Stimulated activated naive CD4-positive, alpha-beta T cell treated with Interleukin-2 at 50 U/mL for 16 hours (primary cell): ENCODE data around the gene PATE4.
"Not testable (repeated sequence)": the region's sequence is repeated elsewhere in the genome, so short reads cannot be mapped to it uniquely, and the experiment has no call there.

Experiments used
- DNase-seq: peaks from one replicate; lab custom pipeline; 2025; lab: John Stamatoyannopoulos, UW

PATE4 gene

DNA sequence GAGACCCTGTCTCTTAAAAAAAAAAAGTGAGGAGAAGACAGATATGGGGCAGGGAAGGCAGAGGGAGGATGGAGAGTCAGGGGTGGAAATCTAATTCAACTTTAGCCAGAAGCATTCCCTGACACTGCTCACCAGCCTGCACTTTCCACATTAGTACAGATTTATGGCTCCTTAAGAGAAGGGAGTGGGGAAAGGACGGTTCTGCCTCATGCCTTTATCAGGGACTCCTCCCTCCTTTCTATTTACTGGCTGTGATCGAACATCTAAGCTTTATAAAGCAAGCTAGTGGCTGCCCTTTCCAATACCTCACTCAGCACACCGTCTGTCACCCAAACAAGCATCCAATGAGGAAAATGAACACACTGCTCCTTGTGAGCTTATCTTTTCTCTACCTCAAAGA, at the start of gene PATE4:
Gene PATE4, plus strand, starts transcription at position 301 of the 400 bp plus-strand sequence. Its CDS starts 44 bp downstream, at position 345.
- DNase-seq = no peak

GRCh38 chr11:125784678-125785077, 48.4 kb upstream of the PATE4 start:
- DNase-seq = no peak

DNA sequence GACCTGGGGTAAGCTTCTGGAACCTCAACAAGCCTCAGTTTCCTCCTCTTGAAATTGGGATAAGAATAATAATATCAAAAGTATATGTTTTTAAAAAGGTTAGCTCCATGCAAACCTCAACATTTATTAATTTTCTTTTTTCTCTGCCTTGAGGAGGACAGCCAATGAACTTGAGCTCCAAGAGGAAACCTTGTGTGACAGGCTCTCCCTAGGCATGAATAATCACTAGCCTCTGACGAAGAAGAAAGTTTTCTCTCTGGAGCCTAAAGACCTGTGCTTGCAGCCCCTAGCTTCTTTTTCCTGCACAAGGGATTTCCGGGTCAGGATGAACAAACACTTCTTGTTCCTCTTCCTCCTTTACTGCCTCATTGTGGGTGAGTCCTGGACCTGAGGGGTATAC, 45.3 kb upstream of the PATE4 start, which contains the start of gene PATE3:
Gene PATE3, plus strand, starts transcription at position 301 of the 400 bp plus-strand sequence. Its CDS starts 25 bp downstream, at position 326.
- no peak for DNase-seq

GRCh38 chr11:125790825-125791224, 42.3 kb upstream of the PATE4 start:
- DNase-seq = no peak

GRCh38 chr11:125797641-125798040, 35.5 kb upstream of the PATE4 start:
- no peak for DNase-seq

DNA sequence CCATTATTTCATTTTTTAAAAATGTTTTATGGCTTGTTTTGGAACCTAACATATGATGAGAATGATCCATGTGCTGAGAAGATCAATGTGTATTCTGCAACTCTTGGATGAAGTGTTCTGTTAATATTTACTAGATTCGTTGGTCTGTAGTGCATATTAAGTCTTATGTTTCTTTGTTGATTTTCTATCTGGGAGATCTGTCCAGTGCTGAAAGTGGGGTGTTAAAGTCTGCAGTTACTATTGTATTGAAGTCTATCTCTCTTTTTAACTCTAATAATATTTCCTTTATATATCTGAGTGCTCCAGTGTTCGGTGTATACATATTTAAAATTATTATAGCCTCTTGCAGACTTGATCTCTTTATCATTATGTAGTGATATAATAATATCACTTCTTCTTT, 33.3 kb upstream of the PATE4 start:
- DNase-seq = no peak

DNA sequence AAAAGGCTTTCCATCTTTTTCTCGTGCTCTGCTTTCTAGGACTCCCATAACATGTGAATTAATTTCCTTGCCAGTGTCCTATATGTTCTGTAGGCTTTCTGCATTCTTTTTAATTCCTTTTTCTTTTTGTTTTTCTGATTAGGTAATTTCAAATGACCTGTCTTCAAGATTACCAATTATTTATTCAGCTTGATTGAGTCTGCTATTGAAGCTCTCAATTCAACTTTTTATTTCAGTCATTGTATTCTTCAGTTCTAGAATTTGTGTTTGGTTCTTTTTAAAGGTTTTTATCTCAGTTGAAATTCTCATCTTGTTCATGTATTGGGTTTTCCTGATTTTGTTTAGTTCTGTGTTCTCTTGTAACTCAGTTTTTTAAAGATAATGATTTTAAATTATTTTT, 30.7 kb upstream of the PATE4 start:
- DNase-seq = no peak

DNA sequence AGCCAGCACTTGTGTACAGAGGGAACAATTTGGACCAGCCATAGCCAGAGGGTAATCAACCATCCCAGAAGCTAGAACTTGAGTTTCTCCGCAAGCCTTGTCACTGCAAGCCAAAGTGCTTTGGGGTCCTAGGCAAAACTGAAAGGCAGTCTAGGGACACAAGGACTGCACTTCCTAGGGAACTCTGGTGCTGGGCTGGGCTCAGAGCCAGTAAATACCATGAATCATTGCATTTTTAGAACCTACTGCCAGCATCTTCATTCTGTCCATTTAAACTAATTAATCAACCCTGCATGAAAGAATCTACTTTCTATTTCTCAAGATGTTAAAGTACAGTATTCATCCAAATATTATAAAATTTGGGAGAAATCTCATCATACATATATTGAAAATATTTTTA, 25.2 kb upstream of the PATE4 start:
- DNase-seq = no peak

DNA sequence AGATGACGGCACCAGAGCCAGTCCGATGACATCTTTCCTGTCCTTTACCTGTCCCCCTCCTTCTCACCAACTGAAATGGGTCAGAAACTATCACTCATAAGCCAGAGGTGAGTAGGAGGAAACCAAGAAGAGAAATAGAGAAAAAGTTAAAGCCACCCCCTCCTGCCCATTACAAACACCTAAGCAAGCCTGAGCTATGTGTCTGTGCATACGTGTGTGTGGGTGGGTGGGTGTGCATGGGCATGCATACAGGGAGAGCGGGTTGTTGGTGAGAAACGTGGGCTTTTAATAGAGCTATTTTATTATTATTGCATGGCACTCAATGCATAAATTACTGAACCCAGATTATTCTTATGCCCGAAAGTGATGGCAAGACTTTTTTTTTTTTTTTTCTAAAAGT, 2.6 kb downstream of the PATE4 start:
- DNase-seq = no peak

DNA sequence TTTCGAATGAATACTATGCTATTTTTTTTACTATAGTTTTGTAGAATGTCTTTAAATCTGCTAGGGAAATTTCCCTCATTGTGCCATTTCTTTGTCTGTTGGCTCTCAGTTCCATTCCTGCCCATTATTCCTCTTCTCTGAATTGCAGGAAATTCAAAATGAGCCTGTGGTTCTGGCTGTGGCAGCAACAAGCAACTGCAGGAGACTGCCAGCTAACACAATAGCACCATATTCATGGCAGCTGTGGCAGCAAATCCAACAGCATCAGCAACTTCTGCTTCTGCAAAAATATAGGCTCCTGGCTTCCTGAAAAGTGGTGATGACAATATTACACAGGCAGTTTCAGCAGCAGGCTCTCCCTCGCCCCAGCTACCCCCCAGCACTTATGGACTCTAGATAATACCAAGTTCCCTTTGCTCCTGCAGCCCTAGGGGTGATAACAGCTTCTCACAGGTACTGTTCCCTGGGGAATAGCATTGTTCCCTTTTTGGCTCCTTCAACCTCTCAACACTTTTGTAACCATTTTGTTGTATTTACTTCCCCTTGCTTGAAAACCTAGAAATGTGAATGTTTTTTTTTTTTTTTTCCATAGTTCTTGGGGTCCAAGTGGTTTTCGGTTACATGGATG, 9.3 kb downstream of the PATE4 start:
- no peak for DNase-seq

GRCh38 chr11:125846188-125846587, 13.1 kb downstream of the PATE4 start:
- DNase-seq = no peak

GRCh38 chr11:125857670-125858069, 24.6 kb downstream of the PATE4 start:
- DNase-seq = not testable (repeated sequence)

DNA sequence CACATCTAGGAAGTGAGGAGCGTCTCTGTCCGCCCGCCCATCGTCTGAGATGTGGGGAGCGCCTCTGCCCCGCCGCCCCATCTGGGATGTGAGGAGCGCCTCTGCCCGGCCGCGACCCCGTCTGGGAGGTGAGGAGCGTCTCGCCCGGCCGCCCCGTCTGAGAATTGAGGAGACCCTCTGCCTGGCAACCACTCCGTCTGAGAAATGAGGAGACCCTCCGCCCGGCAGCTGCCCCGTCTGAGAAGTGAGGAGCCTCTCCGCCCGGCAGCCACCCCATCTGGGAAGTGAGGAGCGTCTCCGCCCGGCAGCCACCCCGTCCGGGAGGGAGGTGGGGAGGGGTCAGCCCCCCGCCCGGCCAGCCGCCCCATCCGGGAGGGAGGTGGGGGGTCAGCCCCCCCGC, 29.7 kb downstream of the PATE4 start:
- not testable (repeated sequence) for DNase-seq

- DNase-seq = not testable (repeated sequence)
Observed at GRCh38 chr11:125865354-125865753, 32.2 kb downstream of the PATE4 start.

DNA sequence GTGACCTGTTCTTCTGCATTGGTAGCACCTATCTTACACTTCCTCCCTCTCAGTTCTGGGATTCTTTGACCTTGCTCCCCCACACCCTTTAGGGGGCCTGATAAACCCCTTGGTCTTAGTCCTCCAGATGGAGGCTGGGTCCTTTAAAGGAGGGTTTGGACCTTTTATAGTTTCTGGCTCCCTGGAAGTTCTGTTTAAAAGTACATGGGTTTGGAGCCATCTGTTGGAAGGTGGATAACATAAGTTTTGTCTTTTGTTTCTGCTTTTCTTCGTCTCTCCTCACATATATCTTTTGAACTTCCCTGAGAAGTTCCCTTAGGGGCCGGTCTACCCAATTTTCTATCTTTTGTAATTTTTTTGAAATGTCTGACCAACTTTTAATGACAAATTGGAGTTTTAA, 36.4 kb downstream of the PATE4 start:
- no peak for DNase-seq

GRCh38 chr11:125871391-125872137, 38.4 kb downstream of the PATE4 start:
- no peak for DNase-seq

GRCh38 chr11:125872138-125872491, 39.0 kb downstream of the PATE4 start:
- DNase-seq = no peak

GRCh38 chr11:125873881-125874555, 40.9 kb downstream of the PATE4 start:
- no peak for DNase-seq

DNA sequence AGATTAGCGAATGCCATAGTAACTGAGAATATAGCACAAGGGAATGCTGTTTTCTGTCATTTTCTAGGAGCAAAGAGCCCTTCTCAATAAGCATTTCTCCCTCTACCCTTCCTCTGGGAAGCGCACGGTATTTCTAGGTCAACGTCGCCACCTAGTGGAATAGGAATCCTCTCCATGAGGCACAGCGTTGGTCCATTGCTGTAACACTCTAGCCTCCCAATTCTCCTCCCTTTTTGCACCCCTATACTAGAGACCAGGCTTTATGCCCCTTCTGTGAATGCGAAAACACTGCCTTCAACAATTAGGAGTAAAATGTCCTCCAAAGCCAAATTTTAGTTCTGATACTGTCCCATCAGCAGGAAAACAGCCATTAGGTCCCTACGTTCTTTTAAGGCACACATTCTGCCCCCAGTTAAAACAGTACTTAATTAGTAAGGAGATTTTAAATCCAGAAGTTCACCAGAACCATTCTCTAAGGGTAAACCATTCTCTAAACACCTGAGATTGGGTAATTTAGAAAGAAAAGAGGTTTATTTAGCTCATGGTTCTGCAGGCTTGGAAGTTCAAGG, 41.5 kb downstream of the PATE4 start:
- DNase-seq = peak; percentile 26

DNA sequence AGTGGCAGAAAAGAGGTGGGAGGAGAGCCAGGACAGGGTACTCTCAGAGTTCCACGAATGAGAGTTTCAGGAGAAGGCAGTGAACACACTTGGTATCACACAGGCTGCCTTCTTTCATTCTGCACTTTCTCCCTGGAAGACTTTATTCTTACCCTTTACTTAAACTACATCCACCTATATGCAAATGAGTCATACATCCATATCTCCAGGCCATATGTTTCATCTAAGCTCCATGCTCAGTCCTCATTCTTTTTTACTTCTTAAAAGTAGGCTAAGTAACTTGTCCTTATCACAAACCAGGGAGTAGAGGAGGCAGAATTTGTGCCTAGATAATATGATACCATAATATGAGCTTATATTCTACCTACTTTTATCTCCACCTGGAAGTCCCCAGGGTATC, 48.2 kb downstream of the PATE4 start:
- no peak for DNase-seq

- DNase-seq = no peak
Observed at GRCh38 chr11:125883375-125883774, 50.3 kb downstream of the PATE4 start.

DNA sequence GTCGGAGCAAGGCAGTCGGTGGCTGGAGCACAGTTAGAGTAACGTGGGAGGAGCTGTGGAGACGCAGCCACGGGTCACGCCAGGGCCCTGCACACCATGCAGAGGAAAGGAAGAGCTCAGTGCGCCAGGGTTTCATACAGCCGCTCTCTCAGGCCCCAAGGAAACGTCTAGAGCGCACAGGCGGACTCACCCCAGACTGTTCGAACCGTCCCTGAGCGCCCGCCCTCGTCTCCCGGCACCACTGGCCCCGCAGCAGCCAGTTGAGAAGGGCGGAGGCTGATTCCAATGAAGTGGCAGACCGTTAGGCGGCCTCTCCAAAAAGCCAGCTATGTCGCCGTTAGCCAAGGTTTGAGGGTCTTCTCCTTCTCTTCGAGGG, 53.9 kb downstream of the PATE4 start:
- peak; percentile 61 for DNase-seq
